Mucosa of descending colon (tissue), 3 donors: ENCODE measurements around the gene SBF2. TPM values are rescaled to one million over a fixed set of nuclear protein-coding genes. Genes with fewer than 3 reads are reported as not detected.

Experiments used
- ATAC-seq: fragments of 200-7000 bp; cut with Tn5 transposase; one replicate; pipeline ENCODE4 v1.9.1; 2020; ENCODE audit warnings: mild to moderate bottlenecking, moderate library complexity
- DNase-seq, 3 donors: peaks; one replicate each; pipeline ENCODE4 v3.0.0-alpha.2; 2020
- H3K36me3 ChIP-seq: fragments of 200-600 bp; one replicate; pipeline ENCODE4 v1.8.0; 2021; ENCODE audit warnings: low read depth, mild to moderate bottlenecking
- H3K4me1 ChIP-seq: fragments of 200-600 bp; one replicate; pipeline ENCODE4 v1.8.0; 2021; ENCODE audit warnings: low read depth, mild to moderate bottlenecking
- H3K4me3 ChIP-seq: fragments of 200-600 bp; one replicate; pipeline ENCODE4 v1.8.0; 2021; ENCODE audit warnings: mild to moderate bottlenecking
- H3K9me3 ChIP-seq: fragments of 200-600 bp; one replicate; pipeline ENCODE4 v1.8.0; 2021; ENCODE audit warnings: mild to moderate bottlenecking
- CTCF ChIP-seq: fragments of 200-600 bp; IDR thresholded peaks from one replicate; pipeline ENCODE4 v1.8.0; 2022; ENCODE audit warnings: antibody characterized with exemption, mild to moderate bottlenecking
- intact Hi-C, 2 donors: fragments of 100-400 bp; cut with DNase I in 1 of 2; cut with micrococcal nuclease in 1 of 2; formaldehyde crosslinking; loops; one replicate each; pipeline versions ENCODE4 v1.11.0 to v1.11.1; 2022; cut with DNase I, micrococcal nuclease
- total RNA-seq, 3 donors: library from RNA; stranded (reverse); fragmentation: NEBNext Ultra II Directional in 2 of 3; extraction: Animal tissue kit (Norgen Biotek cat#: 25700) in 2 of 3; gene quantifications; one replicate each; pipeline versions ENCODE4 v1.2.1 to v1.2.4, GENCODE V29; 2021 to 2023
- donor health status: DM: no; HTN: no; CAD: no; lungs with moderate emphysema.
- donor health status: DM: no; HTN: no; CAD: no.
- donor health status: DM: no; HTN: yes; CAD: no.

The SBF2 gene
- total RNA-seq, 3 donors from 2014 or later = 35.2 to 60.3 (median 48.2) TPM

- Histone ChIP-seq H3K4me1 (no peaks in the 10 kb centered on the region), H3K9me3 (no peaks in the 10 kb centered on the region), H3K4me3 (no peak overlapping the region), H3K36me3 (no peaks in the 10 kb centered on the region)
- DNase-seq = no peak
- no peak for ATAC-seq
- intact Hi-C loops = no loop called here
- TF ChIP-seq CTCF = no peak
These were observed 446.4 kb downstream of the SBF2 start for GRCh38 chr11:9847636-9848035.

- ATAC-seq (no peak), DNase-seq (no peak)
- TF ChIP-seq CTCF = no peak
- intact Hi-C loops = no loop called here
- no peaks in the 10 kb centered on the region for H3K9me3 ChIP-seq
- no peaks in the 10 kb centered on the region for H3K36me3 ChIP-seq
- no peaks in the 10 kb centered on the region for H3K4me1 ChIP-seq
- H3K4me3 ChIP-seq = no peak overlapping the region
These were observed 451.1 kb downstream of the SBF2 start for GRCh38 chr11:9842923-9843322.

- H3K9me3 ChIP-seq = no peaks in the 10 kb centered on the region
- DNase-seq (no peak), ATAC-seq (no peak)
- no peak overlapping the region for H3K4me3 ChIP-seq
- TF ChIP-seq CTCF = no peak
- no peaks in the 10 kb centered on the region for H3K36me3 ChIP-seq
- H3K4me1 ChIP-seq = no peaks in the 10 kb centered on the region
- intact Hi-C loops = no loop called here
These were observed 453.5 kb downstream of the SBF2 start for GRCh38 chr11:9840460-9841004.

- H3K9me3 ChIP-seq = no peaks in the 10 kb centered on the region
- no peak for ATAC-seq
- no peaks in the 10 kb centered on the region for H3K4me1 ChIP-seq
- DNase-seq = no peak
- intact Hi-C loops = no loop called here
- TF ChIP-seq CTCF = no peak
- no peaks in the 10 kb centered on the region for H3K36me3 ChIP-seq
- H3K4me3 ChIP-seq = no peak overlapping the region
These were observed 454.5 kb downstream of the SBF2 start for GRCh38 chr11:9839550-9839949.

GRCh38 chr11:9838961-9839360, 455.1 kb downstream of the SBF2 start:
- intact Hi-C loops = no loop called here
- H3K9me3 ChIP-seq = no peaks in the 10 kb centered on the region
- H3K4me3 ChIP-seq = no peak overlapping the region
- no peak for TF ChIP-seq CTCF
- no peaks in the 10 kb centered on the region for H3K36me3 ChIP-seq
- no peaks in the 10 kb centered on the region for H3K4me1 ChIP-seq
- ATAC-seq = no peak
- DNase-seq = no peak

GRCh38 chr11:9838229-9838628, 455.8 kb downstream of the SBF2 start:
- DNase-seq (no peak), ATAC-seq (no peak)
- intact Hi-C loops = no loop called here
- H3K9me3 ChIP-seq = no peaks in the 10 kb centered on the region
- H3K36me3 ChIP-seq = no peaks in the 10 kb centered on the region
- no peaks in the 10 kb centered on the region for H3K4me1 ChIP-seq
- no peak for TF ChIP-seq CTCF
- no peak overlapping the region for H3K4me3 ChIP-seq
